WTC11 (cell line): ENCODE measurements around the gene AKT1. TPM values are rescaled to one million over a fixed set of nuclear protein-coding genes. Genes with fewer than 3 reads are reported as not detected.

Experiments
- ATAC-seq: fragments of 200-7000 bp; cut with Tn5 transposase; 2 replicates; pipeline ENCODE4 v1.10.0; 2021; ENCODE audit warnings: mild to moderate bottlenecking, moderate library complexity
- CTCF ChIA-PET: fragments of 300-600 bp; sonication (Branson Sonifier 250); formaldehyde crosslinking; loops from one replicate; lab custom pipeline; 2021; ENCODE audit warnings: antibody characterized with exemption; lab: Charles Lee
- POLR2A ChIA-PET: fragments of 350-600 bp; sonication (Branson Sonifier 250); formaldehyde crosslinking; loops from one replicate; lab custom pipeline; 2021; ENCODE audit warnings: antibody characterized with exemption; lab: Charles Lee
- DNase-seq: peaks from one replicate; pipeline ENCODE4 v3.0.0; 2021; ENCODE audit warnings: low spot score
- H3K27ac Mint-ChIP-seq: 2 replicates; pipeline ENCODE4 v1.8.0; 2021; ENCODE audit warnings: mixed read lengths
- H3K27me3 Mint-ChIP-seq: 2 replicates; pipeline ENCODE4 v1.8.0; 2021; ENCODE audit warnings: low read depth, mild to moderate bottlenecking, moderate library complexity, mixed read lengths
- H3K36me3 Mint-ChIP-seq: 2 replicates; pipeline ENCODE4 v1.8.0; 2021; ENCODE audit warnings: mixed read lengths
- H3K4me1 Mint-ChIP-seq: 2 replicates; pipeline ENCODE4 v1.8.0; 2022; ENCODE audit warnings: mixed read lengths
- H3K4me3 Mint-ChIP-seq: 2 replicates; pipeline ENCODE4 v1.8.0; 2021; ENCODE audit warnings: mild to moderate bottlenecking, moderate library complexity, mixed read lengths
- H3K9me3 Mint-ChIP-seq: 2 replicates; pipeline ENCODE4 v1.8.0; 2021; ENCODE audit warnings: mixed read lengths
- EMX1 ChIP-seq: fragments of 250-450 bp; sonication (Bioruptor Pico); IDR thresholded peaks from 2 replicates; pipeline ENCODE4 v1.8.0; 2021; ENCODE audit warnings: mild to moderate bottlenecking
- FOXP1 ChIP-seq: sonication (generic); formaldehyde crosslinking; IDR thresholded peaks from 2 replicates; pipeline ENCODE4 v1.8.0; 2022; ENCODE audit warnings: missing genetic modification reagents, mild to moderate bottlenecking, moderate library complexity, borderline replicate concordance
- IRF2 ChIP-seq: sonication (generic); formaldehyde crosslinking; IDR thresholded peaks from 2 replicates; pipeline ENCODE4 v1.8.0; 2022; ENCODE audit warnings: low read depth, missing genetic modification reagents, borderline replicate concordance
- KAT7 ChIP-seq: sonication (generic); formaldehyde crosslinking; IDR thresholded peaks from 2 replicates; pipeline ENCODE4 v1.8.1; 2023; ENCODE audit warnings: missing genetic modification reagents, mild to moderate bottlenecking, borderline replicate concordance
- NFE2L1 ChIP-seq: sonication (generic); formaldehyde crosslinking; IDR thresholded peaks from 2 replicates; pipeline ENCODE4 v1.8.1; 2023; ENCODE audit warnings: missing genetic modification reagents
- NR1H2 ChIP-seq: sonication (generic); formaldehyde crosslinking; IDR thresholded peaks from 2 replicates; pipeline ENCODE4 v1.9.0; 2021; ENCODE audit warnings: mild to moderate bottlenecking, moderate library complexity, missing genetic modification reagents
- SMAD4 ChIP-seq: sonication (generic); formaldehyde crosslinking; IDR thresholded peaks from 2 replicates; pipeline ENCODE4 v1.8.0; 2022; ENCODE audit warnings: mild to moderate bottlenecking, missing genetic modification reagents
- SP1 ChIP-seq: sonication (generic); formaldehyde crosslinking; conservative IDR thresholded peaks from 2 replicates; pipeline ENCODE4 v1.8.1; 2022; ENCODE audit warnings: missing genetic modification reagents
- TEAD4 ChIP-seq: sonication (generic); formaldehyde crosslinking; IDR thresholded peaks from 2 replicates; pipeline ENCODE4 v1.8.0; 2022; ENCODE audit warnings: mild to moderate bottlenecking, missing genetic modification reagents
- TP53 ChIP-seq: sonication (generic); formaldehyde crosslinking; IDR thresholded peaks from 2 replicates; pipeline ENCODE4 v1.8.1; 2023; ENCODE audit warnings: mild to moderate bottlenecking, missing genetic modification reagents
- ZNF396 ChIP-seq: fragments of 250-450 bp; sonication (Bioruptor Pico); IDR thresholded peaks from 2 replicates; pipeline ENCODE4 v1.8.0; 2021; ENCODE audit warnings: mild to moderate bottlenecking, moderate library complexity, borderline replicate concordance
- ZNF671 ChIP-seq: fragments of 250-450 bp; sonication (Bioruptor Pico); IDR thresholded peaks from 2 replicates; pipeline ENCODE4 v1.8.0; 2021; ENCODE audit warnings: mild to moderate bottlenecking
- total RNA-seq: library from RNA; stranded (reverse); gene quantifications from 3 replicates; pipeline ENCODE4 v1.2.3, GENCODE V29; 2021
- TF ChIP-seq, protein P1 (sequence below): fragments of 250-450 bp; sonication (Bioruptor Pico); IDR thresholded peaks from 2 replicates; pipeline ENCODE4 v1.9.0; 2021; ENCODE audit warnings: mild to moderate bottlenecking
- TF ChIP-seq, protein P2 (sequence below): fragments of 250-450 bp; sonication (Bioruptor Pico); IDR thresholded peaks from 2 replicates; pipeline ENCODE4 v1.8.0; 2021; ENCODE audit warnings: mild to moderate bottlenecking
- TF ChIP-seq, protein P3 (sequence below): fragments of 200-600 bp; IDR thresholded peaks from 2 replicates; pipeline ENCODE4 v1.8.0; 2022; ENCODE audit warnings: antibody characterized with exemption
- TF ChIP-seq, protein P4 (sequence below): sonication (generic); formaldehyde crosslinking; IDR thresholded peaks from 2 replicates; pipeline ENCODE4 v1.8.1; 2023; ENCODE audit warnings: mild to moderate bottlenecking, missing genetic modification reagents
- TF ChIP-seq, protein P5 (sequence below): sonication (generic); formaldehyde crosslinking; IDR thresholded peaks from 2 replicates; pipeline ENCODE4 v1.8.1; 2022; ENCODE audit warnings: low read depth, mild to moderate bottlenecking, moderate library complexity, missing genetic modification reagents, borderline replicate concordance
- TF ChIP-seq, protein P6 (sequence below): sonication (generic); formaldehyde crosslinking; IDR thresholded peaks from 2 replicates; pipeline ENCODE4 v1.8.1; 2023; ENCODE audit warnings: mild to moderate bottlenecking, missing genetic modification reagents, moderate library complexity

AKT1 gene
- total RNA-seq, 1 experiment from 2014 or later, result 121 TPM

DNA sequence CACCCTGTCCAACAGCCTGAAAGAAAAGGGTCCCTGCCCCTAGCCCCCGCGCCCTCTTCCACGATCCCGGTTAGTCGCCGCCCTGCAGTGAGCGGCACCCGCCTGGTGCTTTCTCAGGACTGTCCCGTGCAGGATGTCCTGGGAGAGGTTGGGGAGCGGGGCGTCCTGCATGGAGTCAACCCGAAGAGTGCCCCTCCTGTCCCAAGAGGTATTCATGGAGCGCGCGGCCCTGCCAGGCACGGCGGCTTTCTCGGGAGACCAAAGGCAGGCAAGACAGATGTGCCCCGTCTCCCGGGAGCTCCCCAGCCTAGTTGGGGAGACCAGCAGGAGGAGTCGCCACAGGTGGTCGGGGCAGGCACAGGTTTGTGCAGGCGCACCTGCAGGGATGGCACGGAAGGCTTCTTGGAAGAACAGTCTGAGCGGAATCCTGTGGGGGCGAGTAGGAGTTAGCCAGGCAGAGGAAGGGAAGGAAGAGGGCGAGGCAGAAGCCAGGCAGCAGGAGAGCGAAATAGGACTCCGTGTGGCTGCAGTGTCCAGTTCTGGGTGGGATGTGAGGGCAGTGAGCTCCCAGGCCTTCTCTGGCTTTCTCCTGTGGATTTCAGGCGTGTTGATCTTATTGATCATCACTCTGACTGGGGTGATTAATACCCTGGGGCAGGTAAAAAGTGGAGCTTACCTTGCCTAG is 41.9 kb downstream of the AKT1 start:
- H3K36me3 Mint-ChIP-seq, result peaks cover 31% of the 10 kb centered on the region
- DNase-seq (no peak), ATAC-seq (no peak)
- H3K27ac Mint-ChIP-seq, result peak overlapping the region; percentile 77
- peaks cover 14% of the 10 kb centered on the region for H3K27me3 Mint-ChIP-seq
- peaks cover 11% of the 10 kb centered on the region for H3K4me1 Mint-ChIP-seq
- peaks cover 22% of the 10 kb centered on the region for H3K9me3 Mint-ChIP-seq
- TF ChIP-seq KAT7 (CRISPR knock-in tag) (no peak), EMX1 (no peak)
- TF ChIP-seq, protein P1, sequence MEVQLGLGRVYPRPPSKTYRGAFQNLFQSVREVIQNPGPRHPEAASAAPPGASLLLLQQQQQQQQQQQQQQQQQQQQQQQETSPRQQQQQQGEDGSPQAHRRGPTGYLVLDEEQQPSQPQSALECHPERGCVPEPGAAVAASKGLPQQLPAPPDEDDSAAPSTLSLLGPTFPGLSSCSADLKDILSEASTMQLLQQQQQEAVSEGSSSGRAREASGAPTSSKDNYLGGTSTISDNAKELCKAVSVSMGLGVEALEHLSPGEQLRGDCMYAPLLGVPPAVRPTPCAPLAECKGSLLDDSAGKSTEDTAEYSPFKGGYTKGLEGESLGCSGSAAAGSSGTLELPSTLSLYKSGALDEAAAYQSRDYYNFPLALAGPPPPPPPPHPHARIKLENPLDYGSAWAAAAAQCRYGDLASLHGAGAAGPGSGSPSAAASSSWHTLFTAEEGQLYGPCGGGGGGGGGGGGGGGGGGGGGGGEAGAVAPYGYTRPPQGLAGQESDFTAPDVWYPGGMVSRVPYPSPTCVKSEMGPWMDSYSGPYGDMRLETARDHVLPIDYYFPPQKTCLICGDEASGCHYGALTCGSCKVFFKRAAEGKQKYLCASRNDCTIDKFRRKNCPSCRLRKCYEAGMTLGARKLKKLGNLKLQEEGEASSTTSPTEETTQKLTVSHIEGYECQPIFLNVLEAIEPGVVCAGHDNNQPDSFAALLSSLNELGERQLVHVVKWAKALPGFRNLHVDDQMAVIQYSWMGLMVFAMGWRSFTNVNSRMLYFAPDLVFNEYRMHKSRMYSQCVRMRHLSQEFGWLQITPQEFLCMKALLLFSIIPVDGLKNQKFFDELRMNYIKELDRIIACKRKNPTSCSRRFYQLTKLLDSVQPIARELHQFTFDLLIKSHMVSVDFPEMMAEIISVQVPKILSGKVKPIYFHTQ (CRISPR knock-in tag), result no peak
- ChIA-PET POLR2A (interaction anchor here (1.2 to 2.1 kb wide), 3 partner anchors 15 to 72 kb away, joined by 4 to 10 read pairs (median 5); partner anchors contain the start of gene ZBTB42), CTCF (interaction anchor here (1.2 to 3.4 kb wide), 13 partner anchors 13 to 190 kb away, joined by 3 to 62 read pairs (median 8); no protein-coding TSS in a partner anchor)
- peak overlapping the region; percentile 95 for H3K4me3 Mint-ChIP-seq

DNA sequence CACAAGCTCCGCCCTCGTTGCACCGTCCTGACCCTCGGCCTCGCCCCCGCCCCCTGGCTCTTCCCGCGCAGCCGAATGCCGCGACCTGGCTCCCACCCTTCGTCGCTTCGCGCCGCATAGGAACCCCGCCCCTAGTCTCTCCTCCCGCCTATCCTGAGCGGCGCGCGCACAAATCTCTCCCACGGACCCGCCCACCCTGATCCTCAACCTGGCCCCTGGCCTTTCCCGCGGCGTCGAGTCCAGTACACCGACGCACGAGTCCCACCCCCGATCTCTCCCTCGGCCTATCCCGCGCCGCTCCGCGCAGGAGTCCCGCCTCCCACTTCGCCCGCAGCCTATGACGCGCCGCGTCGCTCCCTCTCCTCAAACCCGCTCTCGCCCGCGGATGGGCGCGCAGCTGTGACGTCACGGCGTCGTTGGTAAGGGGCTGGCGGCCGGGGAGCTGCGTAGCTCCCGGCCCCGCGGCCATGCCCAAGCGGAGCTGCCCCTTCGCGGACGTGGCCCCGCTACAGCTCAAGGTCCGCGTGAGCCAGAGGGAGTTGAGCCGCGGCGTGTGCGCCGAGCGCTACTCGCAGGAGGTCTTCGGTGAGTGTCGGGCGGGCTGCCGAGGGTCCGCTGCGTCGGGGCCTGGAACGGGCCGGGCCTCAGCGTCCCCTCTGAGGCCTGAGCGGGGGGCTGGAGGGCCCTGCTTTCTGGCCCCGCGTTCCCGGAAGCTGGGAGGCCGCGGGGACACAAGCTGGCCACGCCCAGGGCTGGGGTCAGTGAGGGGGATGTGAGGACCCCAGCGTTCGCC is 42.6 kb downstream of the AKT1 start, which contains the start of gene SIVA1:
TSS of gene SIVA1 (plus strand) at position 413 of the 793 bp plus-strand sequence. CDS start at position 468, 55 bp downstream.
- ATAC-seq (peak; percentile 95), DNase-seq (peak; percentile 100)
- H3K4me3 Mint-ChIP-seq, result peak within 1 kb of the TSS; percentile 95
- peaks cover 22% of the 10 kb centered on the region for H3K9me3 Mint-ChIP-seq
- ChIA-PET CTCF (interaction anchor here (0.6 to 3.4 kb wide), 23 partner anchors 10 to 217 kb away, joined by 3 to 62 read pairs (median 5); no protein-coding TSS in a partner anchor), POLR2A (interaction anchor here (1.0 to 2.1 kb wide), 5 partner anchors 16 to 73 kb away, joined by 3 to 10 read pairs (median 4); partner anchors contain the start of gene ZBTB42)
- peak within 1 kb of the TSS; percentile 77 for H3K27ac Mint-ChIP-seq
- H3K36me3 Mint-ChIP-seq, result peaks cover 31% of the 10 kb centered on the region
- peaks cover 14% of the 10 kb centered on the region for H3K27me3 Mint-ChIP-seq
- H3K4me1 Mint-ChIP-seq, result peaks cover 11% of the 10 kb centered on the region
- TF ChIP-seq, protein P2, sequence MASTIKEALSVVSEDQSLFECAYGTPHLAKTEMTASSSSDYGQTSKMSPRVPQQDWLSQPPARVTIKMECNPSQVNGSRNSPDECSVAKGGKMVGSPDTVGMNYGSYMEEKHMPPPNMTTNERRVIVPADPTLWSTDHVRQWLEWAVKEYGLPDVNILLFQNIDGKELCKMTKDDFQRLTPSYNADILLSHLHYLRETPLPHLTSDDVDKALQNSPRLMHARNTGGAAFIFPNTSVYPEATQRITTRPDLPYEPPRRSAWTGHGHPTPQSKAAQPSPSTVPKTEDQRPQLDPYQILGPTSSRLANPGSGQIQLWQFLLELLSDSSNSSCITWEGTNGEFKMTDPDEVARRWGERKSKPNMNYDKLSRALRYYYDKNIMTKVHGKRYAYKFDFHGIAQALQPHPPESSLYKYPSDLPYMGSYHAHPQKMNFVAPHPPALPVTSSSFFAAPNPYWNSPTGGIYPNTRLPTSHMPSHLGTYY, result no peak
- TF ChIP-seq, protein P3, sequence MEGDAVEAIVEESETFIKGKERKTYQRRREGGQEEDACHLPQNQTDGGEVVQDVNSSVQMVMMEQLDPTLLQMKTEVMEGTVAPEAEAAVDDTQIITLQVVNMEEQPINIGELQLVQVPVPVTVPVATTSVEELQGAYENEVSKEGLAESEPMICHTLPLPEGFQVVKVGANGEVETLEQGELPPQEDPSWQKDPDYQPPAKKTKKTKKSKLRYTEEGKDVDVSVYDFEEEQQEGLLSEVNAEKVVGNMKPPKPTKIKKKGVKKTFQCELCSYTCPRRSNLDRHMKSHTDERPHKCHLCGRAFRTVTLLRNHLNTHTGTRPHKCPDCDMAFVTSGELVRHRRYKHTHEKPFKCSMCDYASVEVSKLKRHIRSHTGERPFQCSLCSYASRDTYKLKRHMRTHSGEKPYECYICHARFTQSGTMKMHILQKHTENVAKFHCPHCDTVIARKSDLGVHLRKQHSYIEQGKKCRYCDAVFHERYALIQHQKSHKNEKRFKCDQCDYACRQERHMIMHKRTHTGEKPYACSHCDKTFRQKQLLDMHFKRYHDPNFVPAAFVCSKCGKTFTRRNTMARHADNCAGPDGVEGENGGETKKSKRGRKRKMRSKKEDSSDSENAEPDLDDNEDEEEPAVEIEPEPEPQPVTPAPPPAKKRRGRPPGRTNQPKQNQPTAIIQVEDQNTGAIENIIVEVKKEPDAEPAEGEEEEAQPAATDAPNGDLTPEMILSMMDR, result no peak
- no peak for TF ChIP-seq TP53 (CRISPR knock-in tag)
- TF ChIP-seq FOXP1, result peak; percentile 68
- TF ChIP-seq SP1 (CRISPR knock-in tag), result peak; percentile 96
- TF ChIP-seq TEAD4 (CRISPR knock-in tag), result no peak; the same call in 1 of the 2 replicates
- TF ChIP-seq, protein P4, sequence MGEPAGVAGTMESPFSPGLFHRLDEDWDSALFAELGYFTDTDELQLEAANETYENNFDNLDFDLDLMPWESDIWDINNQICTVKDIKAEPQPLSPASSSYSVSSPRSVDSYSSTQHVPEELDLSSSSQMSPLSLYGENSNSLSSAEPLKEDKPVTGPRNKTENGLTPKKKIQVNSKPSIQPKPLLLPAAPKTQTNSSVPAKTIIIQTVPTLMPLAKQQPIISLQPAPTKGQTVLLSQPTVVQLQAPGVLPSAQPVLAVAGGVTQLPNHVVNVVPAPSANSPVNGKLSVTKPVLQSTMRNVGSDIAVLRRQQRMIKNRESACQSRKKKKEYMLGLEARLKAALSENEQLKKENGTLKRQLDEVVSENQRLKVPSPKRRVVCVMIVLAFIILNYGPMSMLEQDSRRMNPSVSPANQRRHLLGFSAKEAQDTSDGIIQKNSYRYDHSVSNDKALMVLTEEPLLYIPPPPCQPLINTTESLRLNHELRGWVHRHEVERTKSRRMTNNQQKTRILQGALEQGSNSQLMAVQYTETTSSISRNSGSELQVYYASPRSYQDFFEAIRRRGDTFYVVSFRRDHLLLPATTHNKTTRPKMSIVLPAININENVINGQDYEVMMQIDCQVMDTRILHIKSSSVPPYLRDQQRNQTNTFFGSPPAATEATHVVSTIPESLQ (CRISPR knock-in tag), result no peak
- peak; percentile 86; the same call in 1 of the 2 replicates for TF ChIP-seq NFE2L1 (CRISPR knock-in tag)
- TF ChIP-seq ZNF396 (CRISPR knock-in tag), result no peak
- TF ChIP-seq, protein P5, sequence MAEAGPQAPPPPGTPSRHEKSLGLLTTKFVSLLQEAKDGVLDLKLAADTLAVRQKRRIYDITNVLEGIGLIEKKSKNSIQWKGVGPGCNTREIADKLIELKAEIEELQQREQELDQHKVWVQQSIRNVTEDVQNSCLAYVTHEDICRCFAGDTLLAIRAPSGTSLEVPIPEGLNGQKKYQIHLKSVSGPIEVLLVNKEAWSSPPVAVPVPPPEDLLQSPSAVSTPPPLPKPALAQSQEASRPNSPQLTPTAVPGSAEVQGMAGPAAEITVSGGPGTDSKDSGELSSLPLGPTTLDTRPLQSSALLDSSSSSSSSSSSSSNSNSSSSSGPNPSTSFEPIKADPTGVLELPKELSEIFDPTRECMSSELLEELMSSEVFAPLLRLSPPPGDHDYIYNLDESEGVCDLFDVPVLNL (CRISPR knock-in tag), result no peak; the same call in 1 of the 2 replicates
- TF ChIP-seq, protein P6, sequence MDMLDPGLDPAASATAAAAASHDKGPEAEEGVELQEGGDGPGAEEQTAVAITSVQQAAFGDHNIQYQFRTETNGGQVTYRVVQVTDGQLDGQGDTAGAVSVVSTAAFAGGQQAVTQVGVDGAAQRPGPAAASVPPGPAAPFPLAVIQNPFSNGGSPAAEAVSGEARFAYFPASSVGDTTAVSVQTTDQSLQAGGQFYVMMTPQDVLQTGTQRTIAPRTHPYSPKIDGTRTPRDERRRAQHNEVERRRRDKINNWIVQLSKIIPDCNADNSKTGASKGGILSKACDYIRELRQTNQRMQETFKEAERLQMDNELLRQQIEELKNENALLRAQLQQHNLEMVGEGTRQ, result peak; percentile 30; the same call in 1 of the 2 replicates
- no peak for TF ChIP-seq ZNF671 (CRISPR knock-in tag)
- TF ChIP-seq NR1H2, result no peak
- TF ChIP-seq IRF2 (CRISPR knock-in tag), result no peak
- no peak for TF ChIP-seq SMAD4 (CRISPR knock-in tag)
